GM12878 (cell line): ENCODE data around the gene GGT5. TPM values are rescaled to one million over a fixed set of nuclear protein-coding genes. Genes with fewer than 3 reads are reported as not detected.

Experiments used
- ATAC-seq: fragments of 200-7000 bp; cut with Tn5 transposase; 3 replicates; pipeline ENCODE4 v1.9.1; 2020; ENCODE audit warnings: mild to moderate bottlenecking, moderate library complexity
- BruUV-seq: library from RNA; stranded (reverse); fragments of 400-500 nt; replicated peaks from 2 replicates; lab custom pipeline; 2021; lab: Mats Ljungman, UMichigan
- CTCF ChIA-PET: fragments of 300-600 bp; sonication (Branson Sonifier 250); formaldehyde crosslinking; extraction: SDS; loops from one replicate; lab custom pipeline; 2021; ENCODE audit warnings: inconsistent platforms; lab: Yijun Ruan, JAX
- POLR2A ChIA-PET: fragments of 350-600 bp; formaldehyde crosslinking; extraction: SDS; loops from one replicate; lab custom pipeline; 2021; ENCODE audit warnings: inconsistent platforms; lab: Charles Lee
- RAD21 ChIA-PET: fragments of 300-600 bp; sonication (Branson Sonifier 250); formaldehyde crosslinking; loops from one replicate; lab custom pipeline; 2023; ENCODE audit warnings: antibody characterized with exemption; ENCODE audit not compliant: unreplicated experiment; lab: Charles Lee
- SMC1A ChIA-PET: fragments of 300-600 bp; sonication (Branson Sonifier 250); formaldehyde crosslinking; loops from one replicate; lab custom pipeline; 2023; ENCODE audit not compliant: unreplicated experiment, uncharacterized antibody; lab: Charles Lee
- DNase-seq: peaks from one replicate; pipeline ENCODE4 v3.0.0-alpha.2; 2011; ENCODE audit warnings: low read depth, low spot score
- FAIRE-seq: peaks from 3 replicates; lab custom pipeline; 2011; peaks lifted over from hg19 to GRCh38; lab: Jason Lieb, UNC
- H2AFZ ChIP-seq: 2 replicates; pipeline ENCODE4 v1.6.0; 2011; ENCODE audit warnings: low read depth, low read length, control low read depth; ENCODE audit not compliant: control insufficient read depth
- H3K27ac ChIP-seq: 2 replicates; pipeline ENCODE4 v1.5.1; 2011; ENCODE audit warnings: control low read depth; ENCODE audit not compliant: control insufficient read depth, insufficient read depth
- H3K27me3 ChIP-seq, 2 experiments: replicated peaks in 1 of 2; 2 replicates each; pipeline versions ENCODE4 v1.6.0 to v1.6.1; 2011; ENCODE audit warnings: low read length in 1 of 2; ENCODE audit not compliant: control insufficient read depth in 2 of 2, insufficient read depth in 2 of 2
- H3K36me3 ChIP-seq, 2 experiments: 2 replicates each; pipeline ENCODE4 v1.5.1; 2011; ENCODE audit warnings: low read length in 1 of 2; ENCODE audit not compliant: control insufficient read depth in 2 of 2, insufficient read depth in 2 of 2
- H3K4me1 ChIP-seq: 2 replicates; pipeline ENCODE4 v1.6.1; 2011; ENCODE audit warnings: mild to moderate bottlenecking, low read length, moderate library complexity, mixed read lengths; ENCODE audit not compliant: control insufficient read depth, insufficient read depth
- H3K4me2 ChIP-seq: 2 replicates; pipeline ENCODE4 v1.6.0; 2011; ENCODE audit warnings: control low read depth; ENCODE audit not compliant: control insufficient read depth, insufficient read depth
- H3K4me3 ChIP-seq: fragments of 200-600 bp; sonication (generic); 2 replicates; pipeline ENCODE4 v1.5.1; 2016
- H3K79me2 ChIP-seq: 2 replicates; pipeline ENCODE4 v1.6.0; 2011; ENCODE audit warnings: low read length; ENCODE audit not compliant: control insufficient read depth, insufficient read depth
- H3K9ac ChIP-seq: 2 replicates; pipeline ENCODE4 v1.8.0; 2011; ENCODE audit warnings: low read length, control low read depth, mixed read lengths; ENCODE audit not compliant: control insufficient read depth, insufficient read depth
- H3K9me3 ChIP-seq: replicated peaks from 3 replicates; pipeline ENCODE4 v1.5.1; 2011; ENCODE audit warnings: mild to moderate bottlenecking, low read length; ENCODE audit not compliant: control insufficient read depth, insufficient read depth
- H4K20me1 ChIP-seq: 2 replicates; pipeline ENCODE4 v1.6.0; 2011; ENCODE audit not compliant: control insufficient read depth, insufficient read depth
- CBFB ChIP-seq: IDR thresholded peaks from 2 replicates; pipeline ENCODE4 v1.6.1; 2016; ENCODE audit warnings: antibody characterized with exemption, low read depth
- CEBPB ChIP-seq, 2 experiments: fragments of 150-350 bp in 1 of 2; IDR thresholded peaks; 2 replicates each; pipeline ENCODE4 v1.6.1; 2012 to 2014; ENCODE audit warnings: low read depth in 2 of 2, low read length in 2 of 2, borderline replicate concordance in 1 of 2, inconsistent platforms in 1 of 2
- CHD1 ChIP-seq: IDR thresholded peaks from 2 replicates; pipeline ENCODE4 v1.6.1; 2012; ENCODE audit warnings: low read depth, low read length, improper control_type of control experiment
- IRF3 ChIP-seq: fragments of 450-650 bp; IDR thresholded peaks from 2 replicates; pipeline ENCODE4 v1.6.1; 2014; ENCODE audit warnings: mild to moderate bottlenecking
- JUNB ChIP-seq: IDR thresholded peaks from 2 replicates; pipeline ENCODE4 v1.6.1; 2016; ENCODE audit warnings: antibody characterized with exemption, mild to moderate bottlenecking
- KLF5 ChIP-seq: fragments of 450-650 bp; IDR thresholded peaks from 2 replicates; pipeline ENCODE4 v1.6.1; 2014; ENCODE audit warnings: mild to moderate bottlenecking; ENCODE audit not compliant: partially characterized antibody
- MAX ChIP-seq: IDR thresholded peaks from 2 replicates; pipeline ENCODE4 v1.6.1; 2012; ENCODE audit warnings: low read depth, low read length, improper control_type of control experiment
- NBN ChIP-seq: fragments of 450-650 bp; IDR thresholded peaks from 2 replicates; pipeline ENCODE4 v1.6.1; 2016
- REST ChIP-seq: IDR thresholded peaks from 2 replicates; pipeline ENCODE4 v1.6.1; 2012; ENCODE audit warnings: mild to moderate bottlenecking, low read depth, low read length
- WRNIP1 ChIP-seq: IDR thresholded peaks from 2 replicates; pipeline ENCODE4 v1.6.1; 2011; ENCODE audit warnings: low read depth, low read length, improper control_type of control experiment, borderline replicate concordance
- YY1 ChIP-seq: IDR thresholded peaks from 2 replicates; pipeline ENCODE4 v1.6.1; 2011; ENCODE audit warnings: low read depth, mild to moderate bottlenecking, low read length
- WGBS: methylation state at CpG from one replicate; pipeline ENCODE4 v1.1.6; 2016; ENCODE audit warnings: low lambda C conversion rate; ENCODE audit not compliant: insufficient replicate concordance, insufficient coverage; ENCODE audit errors: missing lambda C conversion rate; 5-methylcytosine and 5-hydroxymethylcytosine counted together
- in situ Hi-C: fragments of 300-500 bp; cut with MboI; formaldehyde crosslinking; loops from 9 replicates; pipeline ENCODE4 v1.14.3; 2018; ENCODE audit warnings: mixed read lengths
- intact Hi-C: fragments of 100-400 bp; cut with micrococcal nuclease; formaldehyde crosslinking; loops from one replicate; pipeline ENCODE4 v1.14.2; 2022; ENCODE audit not compliant: unreplicated experiment
- polyA plus RNA-seq, 11 experiments: library from polyadenylated mRNA; depleted of rRNA in 4 of 11; unstranded in 6 of 11; stranded (reverse) in 5 of 11; fragments of >200 nt; fragmentation: Nextera tagmentation in 4 of 11; fragmentation: Illumina TruSeq in 1 of 11; extraction: Ambion mirVana in 4 of 11; extraction: Trizol in 1 of 11; gene quantifications; 1 replicate in 1 of 11; 2 replicates in 10 of 11; pipeline versions ENCODE4 v1.2.1 to v1.2.3, GENCODE V29; 2011 to 2016; ENCODE audit warnings: inconsistent platforms in 2 of 11, missing spikeins in 2 of 11, low read depth in 1 of 11
- total RNA-seq, 4 experiments: library from RNA; depleted of rRNA in 3 of 4; stranded (reverse); fragments of >200 nt in 3 of 4; fragmentation: Illumina TruSeq in 1 of 4; extraction: Trizol in 1 of 4; gene quantifications; 2 replicates each; pipeline versions ENCODE4 v1.2.1 to v1.2.3, GENCODE V29; 2013 to 2021

Gene GGT5
- total and polyA plus RNA-seq, 10 of the 15 experiments (the other 5 are each of a cell fraction or from before 2014, with no cell fraction given): 0.34 TPM; not detected in 9

GRCh38 chr22:24190596-24191208 lies 54.2 kb downstream of the GGT5 start:
- ChIA-PET CTCF (interaction anchor here (0.7 to 3.0 kb wide), 14 partner anchors 16 to 312 kb away, joined by 3 to 27 read pairs (median 6); partner anchors contain the start of gene GGT5), RAD21 (interaction anchor here (0.8 to 2.3 kb wide), 3 partner anchors 41 to 57 kb away, joined by 3 to 13 read pairs (median 4); no protein-coding TSS in a partner anchor), SMC1A (interaction anchor here (0.6 to 3.1 kb wide), 8 partner anchors 10 to 139 kb away, joined by 3 to 16 read pairs (median 4); no protein-coding TSS in a partner anchor), POLR2A (interaction anchor here (1.2 kb wide), 1 partner anchor 38 kb away, joined by 3 read pairs; no protein-coding TSS in a partner anchor)
- TF ChIP-seq WRNIP1 (no peak), KLF5 (no peak), NBN (no peak), CBFB (no peak), CEBPB (IDR thresholded peaks at IDR 0.05; ENCODE audit: borderline replicate concordance in 1 of 2, low read depth in 2 of 2, low read length in 2 of 2) (no peak)
- Histone ChIP-seq H3K4me3 (no peak overlapping the region), H3K9ac (no peak overlapping the region), H2AFZ (no peak overlapping the region), H3K4me2 (no peak overlapping the region), H3K27me3 (no peaks in the 10 kb centered on the region), H3K4me1 (no peaks in the 10 kb centered on the region; the same call in 1 of the 2 replicates), H3K36me3 (no peaks in the 10 kb centered on the region), H3K9me3 (no peaks in the 10 kb centered on the region), H4K20me1 (no peaks in the 10 kb centered on the region), H3K27ac (no peak overlapping the region), H3K79me2 (no peaks in the 10 kb centered on the region)
- FAIRE-seq: no peak
- no TSS peak for BruUV-seq
- in situ Hi-C loops (no loop called here), intact Hi-C loops (no loop called here)
- peak; percentile 26; the same call in 2 of the 3 replicates for ATAC-seq
- 49% methylated on average over 7 of the region's 8 CpGs for WGBS
- no peak for DNase-seq

- FAIRE-seq (no peak), DNase-seq (no peak), ATAC-seq (no peak; the same call in 2 of the 3 replicates)
- Histone ChIP-seq H3K9ac (no peak overlapping the region), H4K20me1 (no peaks in the 10 kb centered on the region), H2AFZ (no peak overlapping the region), H3K4me2 (no peak overlapping the region), H3K4me3 (no peak overlapping the region), H3K27ac (no peak overlapping the region), H3K79me2 (no peaks in the 10 kb centered on the region), H3K4me1 (no peaks in the 10 kb centered on the region), H3K36me3 (no peaks in the 10 kb centered on the region), H3K27me3 (no peaks in the 10 kb centered on the region), H3K9me3 (no peaks in the 10 kb centered on the region)
- ChIA-PET SMC1A (interaction anchor here (0.6 to 3.1 kb wide), 8 partner anchors 10 to 139 kb away, joined by 3 to 16 read pairs (median 4); no protein-coding TSS in a partner anchor), CTCF (interaction anchor here (0.8 to 3.0 kb wide), 12 partner anchors 17 to 313 kb away, joined by 3 to 27 read pairs (median 7); partner anchors contain the start of gene GGT5), RAD21 (interaction anchor here (0.8 to 2.3 kb wide), 3 partner anchors 41 to 57 kb away, joined by 3 to 13 read pairs (median 4); no protein-coding TSS in a partner anchor), POLR2A (no interaction called here)
- intact Hi-C loops (no loop called here), in situ Hi-C loops (no loop called here)
- BruUV-seq: no TSS peak
- 59% methylated on average over 11 of the region's 14 CpGs for WGBS
- no peak for TF ChIP-seq YY1
- TF ChIP-seq IRF3: no peak
- no peak for TF ChIP-seq REST
- TF ChIP-seq JUNB: no peak
- no peak for TF ChIP-seq CHD1
- TF ChIP-seq MAX: no peak
Measured at GRCh38 chr22:24190159-24190540, 54.7 kb downstream of the GGT5 start.
